ENCODE results near the gene SMIM27. TPM values are rescaled to one million over a fixed set of nuclear protein-coding genes. Genes with fewer than 3 reads are reported as not detected.
"Not testable (repeated sequence)": the region's sequence is repeated elsewhere in the genome, so short reads cannot be mapped to it uniquely, and the experiment has no call there.

The SMIM27 gene, protein sequence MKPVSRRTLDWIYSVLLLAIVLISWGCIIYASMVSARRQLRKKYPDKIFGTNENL
- total RNA-seq (2014; rRNA removed; shearing (Covaris generic); ENCODE audit: low replicate concordance): 3.5 and 5.0 TPM in 2 replicates

DNA sequence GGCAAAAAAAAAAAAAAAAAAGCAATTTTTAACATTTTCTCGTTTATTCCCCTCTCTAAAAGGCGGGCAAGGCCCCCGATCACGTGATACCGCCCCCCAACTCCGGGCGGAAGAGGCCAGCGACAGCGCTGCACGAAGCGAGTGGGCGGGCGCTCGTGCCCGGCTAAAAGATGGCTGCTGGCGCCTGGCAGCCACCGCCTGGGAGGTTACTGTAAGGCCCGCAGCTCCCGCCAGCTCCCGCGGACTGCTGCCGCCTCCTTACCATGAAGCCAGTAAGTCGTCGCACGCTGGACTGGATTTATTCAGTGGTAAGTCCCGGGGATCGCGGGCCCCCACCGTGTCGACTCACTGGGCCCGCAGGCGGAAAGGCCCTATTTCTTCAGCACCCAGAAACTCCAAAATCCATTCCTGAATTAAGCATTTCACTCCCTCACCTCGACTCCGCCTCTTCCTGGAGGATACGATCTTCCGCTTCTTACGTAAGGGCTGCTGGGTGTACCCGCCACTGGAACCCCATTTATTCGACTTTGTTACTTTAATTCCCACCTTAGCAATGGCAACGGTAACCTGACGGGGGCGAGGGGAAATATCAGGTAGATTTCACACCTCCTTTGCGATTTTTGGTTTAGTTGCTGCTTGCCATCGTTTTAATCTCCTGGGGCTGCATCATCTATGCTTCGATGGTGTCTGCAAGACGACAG is at the start of gene SMIM27, which contains the start of gene TOPORS:
SMIM27 (plus strand) TSS at position 156 of the 701 bp plus-strand sequence; CDS start at position 264, 108 bp downstream.
TOPORS (minus strand) TSS at position 415 of the 701 bp plus-strand sequence; CDS start at position 265, 150 bp downstream.
- DNase-seq (ENCODE audit: low read depth): peak; percentile 89
- in situ Hi-C loops (cut with HindIII; ENCODE audit: low pct_unique_long_range_greater_than_20kb, low sequenced_read_pairs): loop anchor here (25.0 kb wide), 1 partner anchor 435 kb away; no protein-coding TSS in a partner anchor

DNA sequence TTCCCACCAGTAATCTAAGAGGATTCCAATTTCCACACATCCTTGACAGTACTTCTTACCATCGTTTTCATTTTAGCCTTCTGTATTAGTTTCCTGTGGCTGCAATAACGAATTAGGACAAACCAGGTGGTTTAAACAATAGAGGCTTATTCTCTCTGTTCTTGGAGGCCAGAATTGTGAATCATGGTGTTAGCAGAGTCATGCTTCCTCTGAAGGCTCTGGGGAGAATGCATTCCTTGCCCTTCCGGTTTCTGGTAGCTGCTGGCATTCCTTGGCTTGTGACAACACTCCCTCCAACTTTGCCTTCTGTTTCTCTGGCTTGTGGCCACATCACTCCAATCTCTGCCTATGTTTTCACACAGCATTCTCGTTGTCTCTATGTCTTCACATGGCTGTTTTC is 49.7 kb upstream of the SMIM27 start:
- DNase-seq (ENCODE audit: low read depth): peak; percentile 22
- in situ Hi-C loops (cut with HindIII; ENCODE audit: low pct_unique_long_range_greater_than_20kb, low sequenced_read_pairs): no loop called here

DNA sequence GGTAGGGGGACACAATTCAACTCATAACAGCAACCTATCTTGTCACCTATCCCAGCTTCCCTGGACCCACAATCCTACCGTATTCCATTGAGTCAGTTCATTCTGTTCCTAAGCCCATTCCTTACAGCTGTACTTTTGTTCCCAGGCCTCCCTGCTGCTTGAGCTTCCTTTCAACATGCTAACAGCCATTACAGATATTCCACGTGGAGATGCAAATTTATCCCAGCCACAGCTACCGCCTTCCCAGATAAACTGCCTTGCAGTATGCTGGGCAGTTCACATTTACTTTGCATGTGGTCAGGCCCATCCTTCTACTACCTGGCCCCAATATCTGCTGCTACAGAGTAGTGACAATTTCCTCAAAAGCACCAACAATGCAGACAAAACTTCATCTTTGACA is 49.1 kb upstream of the SMIM27 start:
- in situ Hi-C loops (cut with HindIII; ENCODE audit: low pct_unique_long_range_greater_than_20kb, low sequenced_read_pairs): no loop called here
- DNase-seq (ENCODE audit: low read depth): no peak

DNA sequence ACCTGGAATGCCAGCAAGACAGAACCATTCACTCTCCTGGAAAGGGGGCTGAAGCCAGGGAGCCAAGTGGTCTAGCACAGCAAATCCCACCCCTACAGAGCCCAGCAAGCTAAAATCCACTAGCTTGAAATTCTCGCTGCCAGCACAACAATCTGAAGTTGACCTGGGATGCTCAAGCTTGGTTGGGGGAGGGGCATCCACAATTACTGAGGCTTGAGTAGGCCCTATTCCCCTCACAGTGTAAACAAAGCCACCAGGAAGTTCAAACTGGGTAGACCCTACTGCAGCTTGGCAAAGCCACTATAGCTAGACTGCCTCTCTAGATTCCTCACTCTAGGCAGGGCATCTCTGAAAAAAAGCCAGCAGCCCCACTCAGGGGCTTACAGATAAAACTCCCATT is 43.4 kb upstream of the SMIM27 start:
- in situ Hi-C loops (cut with HindIII; ENCODE audit: low pct_unique_long_range_greater_than_20kb, low sequenced_read_pairs): no loop called here
- DNase-seq (ENCODE audit: low read depth): no peak

DNA sequence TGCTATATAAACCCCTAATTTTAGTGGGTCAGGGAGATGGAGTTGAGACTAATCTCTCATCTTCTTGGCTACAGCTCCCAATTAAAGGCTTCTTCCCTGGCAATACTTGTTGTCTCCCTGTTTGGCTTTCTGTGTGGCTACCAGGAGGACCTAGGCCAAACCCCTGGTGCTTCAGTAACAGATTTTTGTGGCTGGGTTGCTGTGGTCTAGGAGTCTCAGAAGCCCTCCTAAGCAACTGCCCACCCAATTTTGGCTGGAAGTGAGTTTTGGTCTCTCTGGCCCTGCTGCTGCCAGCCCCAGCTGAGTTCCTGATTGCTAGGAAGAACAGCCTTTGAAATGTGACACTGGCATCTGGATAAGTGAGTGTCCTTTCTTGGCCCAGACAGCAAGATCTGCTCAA is 35.9 kb upstream of the SMIM27 start:
- in situ Hi-C loops (cut with HindIII; ENCODE audit: low pct_unique_long_range_greater_than_20kb, low sequenced_read_pairs): no loop called here

DNA sequence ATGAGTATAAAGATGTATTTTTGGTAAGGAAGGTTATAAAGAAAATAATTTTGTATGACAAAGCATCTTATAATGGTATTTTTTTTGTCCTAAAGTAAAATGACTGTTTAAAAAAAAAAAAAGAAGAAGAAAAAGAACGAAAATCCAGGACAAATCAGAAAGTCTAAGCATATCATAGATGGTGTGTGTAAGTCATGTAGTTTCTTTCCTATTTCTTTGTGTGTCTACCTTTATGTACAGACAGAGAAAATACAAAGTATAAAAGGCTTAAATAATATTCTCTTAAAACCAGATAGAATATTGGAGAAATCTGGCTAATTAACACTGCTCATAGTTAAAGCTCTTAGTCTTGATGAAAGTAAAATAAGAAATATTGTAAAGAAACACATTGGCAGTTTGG is 33.9 kb upstream of the SMIM27 start:
- in situ Hi-C loops (cut with HindIII; ENCODE audit: low pct_unique_long_range_greater_than_20kb, low sequenced_read_pairs): no loop called here
- no peak for DNase-seq (ENCODE audit: low read depth)

More for the DNA sequence above, 35.9 kb upstream of the SMIM27 start:
- no peak for DNase-seq (ENCODE audit: low read depth)

DNA sequence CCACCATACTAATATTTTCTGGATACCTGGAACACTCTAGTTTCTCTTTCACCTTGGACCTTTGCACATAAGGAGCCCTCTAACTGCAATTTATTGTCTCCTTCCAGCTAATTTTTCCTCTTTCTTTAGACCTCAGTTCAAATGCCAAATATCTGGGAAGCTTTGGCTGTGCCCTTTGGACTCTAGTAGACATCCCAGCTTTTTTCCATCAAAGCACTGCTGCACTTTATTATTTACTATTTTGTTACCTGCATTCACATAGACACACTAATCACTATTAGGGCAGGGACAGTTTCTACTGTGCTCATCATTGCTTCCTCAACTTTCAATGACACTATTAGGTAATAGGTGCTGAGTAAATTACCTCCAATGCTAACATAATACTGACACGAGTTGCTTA is 28.2 kb upstream of the SMIM27 start:
- in situ Hi-C loops (cut with HindIII; ENCODE audit: low pct_unique_long_range_greater_than_20kb, low sequenced_read_pairs): no loop called here
- no peak for DNase-seq (ENCODE audit: low read depth)

DNA sequence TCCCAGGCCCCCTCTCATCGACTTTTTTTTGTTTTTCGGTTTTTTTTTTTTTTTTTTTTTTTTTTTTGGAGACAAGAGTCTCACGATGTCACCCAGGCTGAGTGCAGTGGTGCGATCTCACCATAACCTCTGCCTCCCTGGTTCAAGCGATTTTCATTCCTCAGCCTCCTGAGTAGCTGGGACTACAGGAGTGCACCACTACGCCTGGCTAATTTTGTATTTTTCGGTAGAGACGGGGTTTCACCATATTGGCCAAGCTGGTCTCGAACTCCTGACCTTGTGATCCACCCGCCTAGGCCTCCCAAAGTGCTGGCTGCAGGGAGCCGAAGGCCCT is 27.6 kb upstream of the SMIM27 start:
- in situ Hi-C loops (cut with HindIII; ENCODE audit: low pct_unique_long_range_greater_than_20kb, low sequenced_read_pairs); DNase-seq (ENCODE audit: low read depth): not testable (repeated sequence)

DNA sequence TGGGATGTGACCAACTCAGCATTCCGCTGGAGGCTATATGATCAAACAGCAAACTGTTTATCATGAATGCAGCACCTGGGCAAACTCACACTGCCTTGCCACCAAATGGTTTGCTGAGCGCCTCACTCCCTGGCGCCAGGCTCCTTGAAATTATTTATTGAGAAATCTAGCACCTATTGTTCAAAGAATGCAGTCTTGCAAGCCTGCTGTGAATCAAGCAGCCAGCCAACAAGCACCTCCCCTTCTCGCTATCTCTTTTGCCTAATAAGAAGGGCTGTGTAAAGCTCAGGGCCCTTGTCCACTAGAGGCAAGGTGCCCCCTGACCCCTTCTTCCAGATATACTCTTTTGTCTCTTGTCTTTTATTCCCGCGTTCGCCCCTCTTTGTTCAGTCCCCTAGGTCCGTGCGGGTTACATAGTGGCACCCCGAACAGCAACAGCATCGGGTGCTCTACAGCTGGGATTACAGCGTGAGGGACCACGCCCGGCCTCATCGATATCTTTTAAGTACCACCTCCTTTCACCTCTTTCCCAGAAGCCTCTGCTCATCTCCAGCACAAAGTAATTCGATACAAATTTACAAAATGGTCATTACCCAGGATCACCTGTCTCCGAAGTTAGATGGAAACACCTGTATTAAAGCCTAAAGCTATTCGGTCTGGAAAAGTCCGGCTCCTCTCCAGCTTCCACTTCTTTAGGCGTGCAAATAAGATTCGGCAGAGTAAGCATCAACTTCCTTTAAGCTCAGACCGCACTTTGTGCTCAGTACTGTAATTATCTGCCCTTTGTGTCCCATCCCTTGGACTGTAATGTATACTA is 27.0 kb upstream of the SMIM27 start:
- DNase-seq (ENCODE audit: low read depth): peak; percentile 33
- in situ Hi-C loops (cut with HindIII; ENCODE audit: low pct_unique_long_range_greater_than_20kb, low sequenced_read_pairs): no loop called here

DNA sequence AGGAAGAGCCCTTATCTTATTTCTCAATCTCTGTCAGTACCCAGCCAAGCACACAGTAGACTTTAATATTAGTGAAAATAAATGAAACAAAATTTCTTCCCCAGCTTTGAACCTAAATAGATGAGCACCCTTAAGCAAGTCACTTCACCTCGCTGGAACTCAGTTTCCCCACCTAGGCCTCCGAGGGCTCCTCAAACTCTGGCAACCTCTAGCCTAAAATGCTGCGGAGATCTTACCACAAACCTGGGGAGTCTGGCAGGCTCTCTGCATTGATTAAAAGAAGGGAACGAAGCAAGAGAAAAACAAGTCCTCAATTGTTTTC is 26.5 kb upstream of the SMIM27 start:
- DNase-seq (ENCODE audit: low read depth): no peak
- in situ Hi-C loops (cut with HindIII; ENCODE audit: low pct_unique_long_range_greater_than_20kb, low sequenced_read_pairs): no loop called here

DNA sequence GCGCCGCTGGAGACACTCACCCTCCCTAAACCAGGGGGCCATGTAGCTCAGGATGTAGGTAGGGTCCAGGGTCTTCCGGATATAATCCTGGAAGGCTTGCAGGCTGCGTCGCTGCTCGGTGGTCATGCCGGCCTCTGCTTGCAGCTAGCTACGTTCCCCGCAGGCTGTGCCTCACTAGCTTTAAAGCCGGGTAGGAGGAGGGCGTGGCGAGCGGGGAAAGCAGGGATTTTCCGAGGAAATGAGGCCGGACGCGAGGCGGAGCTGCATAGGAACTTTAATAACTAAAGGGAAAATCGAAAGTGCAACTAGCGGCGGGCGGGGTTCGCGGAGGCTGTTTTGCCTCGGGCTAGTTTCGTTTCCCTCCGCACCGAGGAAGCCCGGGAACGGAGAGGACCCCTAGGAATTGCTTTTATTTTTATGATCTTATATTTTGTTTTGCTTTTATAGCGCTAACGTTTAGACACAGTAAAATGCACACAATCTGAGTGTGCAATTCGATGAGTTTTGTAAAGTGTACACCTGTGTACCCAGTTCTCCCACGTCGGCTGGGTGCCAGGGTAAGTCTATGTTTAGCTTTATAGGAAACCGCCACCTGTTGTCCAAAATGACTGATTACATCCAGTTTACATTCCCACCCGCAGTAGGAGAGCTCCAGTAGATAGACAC is 26.0 kb upstream of the SMIM27 start, which contains the start of gene RIGI:
RIGI (minus strand) TSS at position 156 of the 666 bp plus-strand sequence; CDS start at position 126, 30 bp downstream.
- in situ Hi-C loops (cut with HindIII; ENCODE audit: low pct_unique_long_range_greater_than_20kb, low sequenced_read_pairs): no loop called here
- DNase-seq (ENCODE audit: low read depth): peak; percentile 89

DNA sequence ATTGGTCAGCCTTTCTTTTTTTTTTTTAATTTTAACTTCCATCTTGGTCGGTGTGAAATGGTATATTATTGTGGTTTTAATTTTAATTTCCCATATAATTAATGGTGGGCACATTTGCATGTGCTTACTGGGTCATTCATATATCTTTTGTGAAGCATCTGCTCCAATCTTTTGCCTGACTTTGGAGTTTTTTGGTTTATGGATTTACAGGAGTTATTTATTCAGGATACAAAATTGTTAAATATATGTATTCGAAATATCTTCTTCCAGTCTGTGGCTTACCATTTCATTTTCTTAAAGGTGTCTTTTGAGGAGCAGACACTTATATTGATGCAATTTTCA is 25.4 kb upstream of the SMIM27 start:
- in situ Hi-C loops (cut with HindIII; ENCODE audit: low pct_unique_long_range_greater_than_20kb, low sequenced_read_pairs): no loop called here
- no peak for DNase-seq (ENCODE audit: low read depth)

DNA sequence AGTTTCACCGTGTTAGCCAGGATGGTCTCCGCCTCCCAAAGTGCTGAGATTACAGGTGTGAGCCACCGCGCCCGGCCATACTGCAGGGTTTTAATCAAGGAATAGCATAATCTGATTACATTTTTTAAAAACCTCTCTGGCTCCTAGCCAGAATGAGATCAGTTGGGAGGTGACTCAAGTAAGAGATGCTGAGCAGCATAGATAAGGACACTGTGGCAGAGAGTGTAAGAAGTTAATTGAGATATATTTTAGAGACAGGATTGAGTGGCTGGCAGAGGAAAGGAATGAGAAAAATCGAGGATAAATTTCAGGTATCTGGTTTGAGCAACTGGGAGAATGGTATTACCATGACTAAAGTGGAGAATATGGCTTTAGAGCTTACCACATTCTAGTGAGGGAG is 18.8 kb upstream of the SMIM27 start:
- in situ Hi-C loops (cut with HindIII; ENCODE audit: low pct_unique_long_range_greater_than_20kb, low sequenced_read_pairs): no loop called here
- DNase-seq (ENCODE audit: low read depth): no peak

DNA sequence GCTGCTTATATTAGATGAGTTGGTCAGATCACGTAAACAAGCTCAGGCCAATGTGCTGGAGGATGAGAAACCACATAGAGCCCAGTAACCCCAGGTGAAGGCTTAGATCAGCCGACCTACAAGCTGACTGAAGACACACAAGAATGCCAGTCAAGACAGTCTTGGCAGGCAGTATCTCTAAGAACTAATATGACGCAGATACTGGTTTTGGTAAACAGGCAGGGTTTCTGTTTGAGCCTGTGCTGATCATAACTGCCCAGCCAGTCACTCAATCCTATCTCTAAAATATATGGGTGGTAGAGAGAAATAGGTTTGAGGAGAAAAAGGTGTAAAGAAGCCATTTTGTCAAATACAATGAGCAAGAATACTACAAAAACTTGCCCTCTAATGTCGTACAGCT is 18.3 kb upstream of the SMIM27 start:
- in situ Hi-C loops (cut with HindIII; ENCODE audit: low pct_unique_long_range_greater_than_20kb, low sequenced_read_pairs): no loop called here
- no peak for DNase-seq (ENCODE audit: low read depth)

DNA sequence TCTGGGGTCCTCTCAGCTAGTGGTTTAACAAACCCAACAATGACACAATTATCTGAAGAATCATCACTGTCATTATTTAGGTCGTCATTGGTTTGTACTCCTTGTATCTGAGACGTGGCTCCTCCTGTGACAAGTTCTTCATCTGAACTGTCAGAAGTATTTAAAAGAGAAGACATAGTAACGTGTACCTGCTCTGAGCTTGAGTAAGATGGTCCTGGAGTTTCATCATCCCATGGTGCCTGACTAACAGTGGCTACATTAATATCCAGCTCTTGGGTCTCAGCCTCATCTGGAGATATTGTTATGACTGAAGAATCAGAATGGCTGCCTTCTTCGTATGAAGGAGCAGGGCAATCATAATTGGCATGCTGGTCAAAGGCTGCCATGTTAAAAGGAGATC is 9.1 kb upstream of the SMIM27 start:
- in situ Hi-C loops (cut with HindIII; ENCODE audit: low pct_unique_long_range_greater_than_20kb, low sequenced_read_pairs): no loop called here
- no peak for DNase-seq (ENCODE audit: low read depth)

DNA sequence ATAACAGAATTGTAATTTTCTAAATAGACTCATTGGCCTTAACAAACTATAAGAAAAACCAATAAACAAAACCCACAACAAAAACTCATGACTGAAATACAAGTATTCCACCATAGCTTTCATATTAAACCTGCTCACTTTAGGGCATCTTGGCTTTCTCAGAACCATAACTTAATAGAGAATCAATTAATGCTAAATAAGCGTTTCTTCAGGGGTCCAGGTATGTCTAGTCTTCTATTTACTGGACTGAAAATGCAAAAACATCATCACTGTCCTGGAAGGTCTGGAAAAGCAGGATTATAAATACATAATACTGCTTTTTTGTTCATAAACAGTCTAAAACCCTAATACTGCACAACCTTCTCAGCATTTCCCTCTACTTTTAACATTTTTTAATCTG is 6.2 kb upstream of the SMIM27 start:
- DNase-seq (ENCODE audit: low read depth): no peak
- in situ Hi-C loops (cut with HindIII; ENCODE audit: low pct_unique_long_range_greater_than_20kb, low sequenced_read_pairs): no loop called here

DNA sequence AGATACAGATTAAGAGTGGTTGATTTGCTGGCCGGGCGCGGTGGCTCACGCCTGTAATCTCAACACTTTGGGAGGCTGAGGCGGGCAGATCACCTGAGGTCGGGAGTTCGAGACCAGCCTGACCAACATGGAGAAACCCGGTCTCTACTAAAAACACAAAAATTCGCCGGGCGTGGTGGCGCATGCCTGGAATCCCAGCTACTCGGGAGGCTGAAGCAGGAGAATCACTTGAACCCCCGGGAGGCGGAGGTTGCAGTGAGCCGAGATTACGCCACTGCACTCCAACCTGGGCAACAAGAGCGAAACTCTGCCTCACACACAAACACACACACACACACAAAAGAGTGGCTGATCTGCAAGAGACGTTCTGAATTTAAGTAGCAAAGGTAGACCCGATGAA is 3.9 kb upstream of the SMIM27 start:
- in situ Hi-C loops (cut with HindIII; ENCODE audit: low pct_unique_long_range_greater_than_20kb, low sequenced_read_pairs): not testable (repeated sequence)

DNA sequence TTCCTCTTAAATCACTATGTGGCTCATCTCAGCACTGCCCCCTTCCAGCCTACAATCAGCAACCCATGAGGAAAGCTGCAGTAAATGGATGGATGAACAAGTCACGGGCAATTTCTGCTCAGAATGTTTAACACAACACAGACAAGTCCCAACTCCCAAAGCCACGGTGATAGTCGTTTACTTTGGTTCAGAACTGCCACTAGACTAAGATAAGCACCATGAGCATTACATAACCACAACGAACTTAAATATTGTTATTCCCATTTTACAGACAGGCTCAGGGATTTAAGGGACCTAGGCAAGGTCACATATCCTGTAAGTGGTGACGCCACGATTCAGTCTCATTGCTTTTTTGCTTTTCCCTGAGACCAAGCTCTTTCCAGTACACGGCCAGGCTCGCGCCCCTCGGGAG is 2.0 kb upstream of the SMIM27 start:
- in situ Hi-C loops (cut with HindIII; ENCODE audit: low pct_unique_long_range_greater_than_20kb, low sequenced_read_pairs): loop anchor here (25.0 kb wide), 1 partner anchor 437 kb away; no protein-coding TSS in a partner anchor

More for the DNA sequence above, 3.9 kb upstream of the SMIM27 start:
- DNase-seq (ENCODE audit: low read depth): not testable (repeated sequence)

More for the DNA sequence above, 2.0 kb upstream of the SMIM27 start:
- peak; percentile 41 for DNase-seq (ENCODE audit: low read depth)

Measured in Caki2 (cell line).